WI38 (cell line): ENCODE results near the gene GOLGA6L10.
"Not testable (repeated sequence)": the region's sequence is repeated elsewhere in the genome, so short reads cannot be mapped to it uniquely, and the experiment has no call there.

Source experiments
- H3K4me3 ChIP-seq: 2 replicates; pipeline ENCODE4 v1.5.1; 2011; ENCODE audit warnings: low read depth, mild to moderate bottlenecking, control low read depth, low read length
- CTCF ChIP-seq: IDR thresholded peaks from 2 replicates; pipeline ENCODE4 v1.5.1; 2012; ENCODE audit warnings: low read depth, mild to moderate bottlenecking, control low read depth, low read length

GOLGA6L10 gene

GRCh38 chr15:82349375-82349774, at the start of gene GOLGA6L10:
Gene GOLGA6L10, minus strand, starts transcription at chr15:82349475. Its CDS starts 100 bp downstream, at chr15:82349375.
- H3K4me3 ChIP-seq: not testable (repeated sequence)

- no peak for TF ChIP-seq CTCF
- no peak overlapping the region for H3K4me3 ChIP-seq
These were observed 49.5 kb upstream of the GOLGA6L10 start for GRCh38 chr15:82398785-82399184.

GRCh38 chr15:82397817-82398216, 48.5 kb upstream of the GOLGA6L10 start:
- TF ChIP-seq CTCF: no peak

GRCh38 chr15:82395788-82396187, 46.5 kb upstream of the GOLGA6L10 start:
- H3K4me3 ChIP-seq: not testable (repeated sequence)

More at GRCh38 chr15:82397817-82398216, 48.5 kb upstream of the GOLGA6L10 start:
- H3K4me3 ChIP-seq: no peak overlapping the region

- H3K4me3 ChIP-seq: no peak overlapping the region
- TF ChIP-seq CTCF: no peak
These were observed 44.4 kb upstream of the GOLGA6L10 start for GRCh38 chr15:82393671-82394070.

- not testable (repeated sequence) for H3K4me3 ChIP-seq
These were observed 42.8 kb upstream of the GOLGA6L10 start for GRCh38 chr15:82392077-82392476.

GRCh38 chr15:82390152-82390551, 40.9 kb upstream of the GOLGA6L10 start:
- H3K4me3 ChIP-seq: not testable (repeated sequence)

- H3K4me3 ChIP-seq: not testable (repeated sequence)
These were observed 37.9 kb upstream of the GOLGA6L10 start for GRCh38 chr15:82387209-82387608.

GRCh38 chr15:82381330-82381955, 32.2 kb upstream of the GOLGA6L10 start:
- not testable (repeated sequence) for H3K4me3 ChIP-seq

- not testable (repeated sequence) for H3K4me3 ChIP-seq
These were observed 30.3 kb upstream of the GOLGA6L10 start for GRCh38 chr15:82379552-82379951.

GRCh38 chr15:82373661-82374060, 24.4 kb upstream of the GOLGA6L10 start:
- not testable (repeated sequence) for H3K4me3 ChIP-seq

More at GRCh38 chr15:82379552-82379951, 30.3 kb upstream of the GOLGA6L10 start:
- TF ChIP-seq CTCF: 0 out of 2 replicates have a peak, but pooled peaks have one; percentile 4
